Right kidney (tissue), 1 donor: ENCODE measurements around the gene CHRM4.
"Not testable (repeated sequence)": the region's sequence is repeated elsewhere in the genome, so short reads cannot be mapped to it uniquely, and the experiment has no call there.

Source experiments
- DNase-seq: peaks from one replicate; pipeline ENCODE4 v3.0.0-alpha.2; 2016

CHRM4 gene

DNA sequence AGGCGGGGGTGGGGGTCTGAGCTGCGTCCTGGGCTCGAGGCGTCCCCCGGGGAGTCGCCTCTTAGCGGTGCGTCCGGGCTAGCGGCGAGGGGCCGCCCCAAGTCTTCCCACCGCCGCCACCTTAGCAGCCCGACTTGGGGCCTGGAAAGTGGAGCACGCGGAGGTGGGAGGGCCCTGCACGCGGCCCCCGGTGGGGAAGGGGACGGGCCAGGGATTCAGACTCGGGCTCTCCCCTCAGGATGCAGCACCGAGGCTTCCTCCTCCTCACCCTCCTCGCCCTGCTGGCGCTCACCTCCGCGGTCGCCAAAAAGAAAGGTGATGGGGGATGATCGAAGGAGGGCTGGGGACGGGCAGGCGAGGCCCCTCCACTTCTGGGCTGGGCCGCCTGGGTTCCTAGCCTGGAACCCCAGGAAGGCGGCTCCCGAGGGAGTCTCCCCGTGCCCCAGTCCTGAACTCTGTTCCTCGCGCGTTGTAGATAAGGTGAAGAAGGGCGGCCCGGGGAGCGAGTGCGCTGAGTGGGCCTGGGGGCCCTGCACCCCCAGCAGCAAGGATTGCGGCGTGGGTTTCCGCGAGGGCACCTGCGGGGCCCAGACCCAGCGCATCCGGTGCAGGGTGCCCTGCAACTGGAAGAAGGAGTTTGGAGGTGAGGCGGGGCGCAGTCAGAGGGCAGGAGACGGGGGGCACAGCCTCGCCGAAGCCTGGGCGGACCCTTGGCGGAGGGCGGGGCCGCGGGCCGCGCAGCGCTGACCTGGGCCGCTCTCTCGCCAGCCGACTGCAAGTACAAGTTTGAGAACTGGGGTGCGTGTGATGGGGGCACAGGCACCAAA is 9.5 kb downstream of the CHRM4 start:
- peak; percentile 76 for DNase-seq

DNA sequence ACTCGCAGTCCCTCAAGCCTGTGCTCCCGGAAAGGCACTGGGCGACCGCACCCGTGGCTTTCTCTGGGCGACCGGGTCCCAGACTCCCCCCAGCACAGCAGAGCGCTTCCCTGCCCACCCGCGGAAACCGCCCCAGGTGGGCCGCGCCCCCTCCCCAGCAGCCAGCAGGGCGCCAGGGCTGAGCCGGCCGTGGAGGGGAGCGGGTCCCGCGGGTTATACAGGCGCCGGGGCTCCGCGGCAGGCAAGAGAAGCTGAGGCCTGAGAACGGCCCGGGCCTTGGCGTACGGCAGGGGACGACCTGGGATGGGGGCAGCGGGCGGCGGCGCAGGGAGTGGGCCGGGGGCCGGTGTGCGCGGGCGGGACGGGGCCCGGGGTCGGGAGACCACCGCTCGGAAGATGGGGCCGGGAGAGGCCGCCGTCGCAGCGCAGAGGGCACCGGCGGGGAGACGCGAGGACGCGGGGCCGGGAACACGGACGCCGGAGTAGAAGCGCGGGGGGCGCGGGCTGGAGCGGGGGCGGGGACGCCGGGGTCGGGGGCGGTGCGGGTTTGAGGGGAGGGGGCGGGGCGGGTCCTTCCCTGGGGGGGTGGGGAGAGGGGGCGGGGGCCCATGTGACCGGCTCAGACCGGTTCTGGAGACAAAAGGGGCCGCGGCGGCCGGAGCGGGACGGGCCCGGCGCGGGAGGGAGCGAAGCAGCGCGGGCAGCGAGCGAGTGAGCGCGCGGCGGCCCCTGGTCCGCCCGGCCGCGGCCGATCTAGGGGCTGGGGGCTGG is 10.3 kb downstream of the CHRM4 start, which contains the start of gene MDK:
TSS of gene MDK (plus strand) at position 622 of the 771 bp plus-strand sequence. CDS start 389 bp downstream, outside the sequence.
- DNase-seq = no peak

- peak; percentile 83 for DNase-seq
Measured at GRCh38 chr11:46380340-46381047, 11.1 kb downstream of the CHRM4 start.

GRCh38 chr11:46379482-46380293 is 11.9 kb downstream of the CHRM4 start:
- peak; percentile 80 for DNase-seq

- DNase-seq = peak; percentile 47
Measured at GRCh38 chr11:46378811-46379481, 12.6 kb downstream of the CHRM4 start.

DNA sequence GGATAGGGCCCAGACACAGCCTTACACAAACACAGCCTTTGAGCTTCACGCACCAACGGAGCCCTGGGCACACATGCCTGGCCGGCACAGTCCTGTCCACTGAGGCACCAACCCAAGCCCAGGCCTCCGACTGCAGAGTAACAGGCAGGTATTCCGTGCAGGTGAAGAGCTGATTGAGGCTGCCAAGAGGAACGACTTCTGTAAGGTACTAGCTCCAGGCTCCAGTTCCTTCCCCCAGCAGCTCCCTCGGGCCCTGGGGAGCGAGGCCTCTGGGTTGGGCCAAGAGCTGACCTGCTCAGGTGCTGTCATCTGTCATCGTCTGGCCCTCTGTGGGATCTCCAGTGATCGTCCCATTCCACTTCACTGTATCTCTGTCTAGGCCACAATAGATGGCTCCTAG is 13.3 kb downstream of the CHRM4 start:
- DNase-seq = no peak

DNA sequence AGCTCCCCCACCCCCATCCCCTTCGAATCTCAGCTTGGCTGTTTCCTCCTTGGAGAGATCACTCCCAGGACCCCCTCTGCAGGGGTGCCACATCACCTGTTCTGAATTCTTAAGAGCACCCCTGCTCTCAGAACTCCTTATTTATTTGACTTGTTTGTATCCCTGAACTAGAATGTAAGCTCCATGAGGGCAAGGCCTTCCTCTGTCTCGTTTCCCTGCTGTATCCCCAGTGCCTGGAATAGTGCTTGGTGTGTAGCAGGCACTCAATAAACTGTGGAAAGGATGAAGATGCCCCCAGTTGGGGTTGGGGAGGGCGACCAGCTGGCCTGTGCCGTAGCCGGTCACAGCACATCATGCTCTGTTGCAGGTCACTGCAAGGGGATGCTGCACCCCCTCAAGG is 13.7 kb downstream of the CHRM4 start:
- DNase-seq = no peak

GRCh38 chr11:46377290-46377689 is 14.3 kb downstream of the CHRM4 start:
- no peak for DNase-seq

GRCh38 chr11:46376258-46377050 is 15.1 kb downstream of the CHRM4 start:
- DNase-seq = no peak

DNA sequence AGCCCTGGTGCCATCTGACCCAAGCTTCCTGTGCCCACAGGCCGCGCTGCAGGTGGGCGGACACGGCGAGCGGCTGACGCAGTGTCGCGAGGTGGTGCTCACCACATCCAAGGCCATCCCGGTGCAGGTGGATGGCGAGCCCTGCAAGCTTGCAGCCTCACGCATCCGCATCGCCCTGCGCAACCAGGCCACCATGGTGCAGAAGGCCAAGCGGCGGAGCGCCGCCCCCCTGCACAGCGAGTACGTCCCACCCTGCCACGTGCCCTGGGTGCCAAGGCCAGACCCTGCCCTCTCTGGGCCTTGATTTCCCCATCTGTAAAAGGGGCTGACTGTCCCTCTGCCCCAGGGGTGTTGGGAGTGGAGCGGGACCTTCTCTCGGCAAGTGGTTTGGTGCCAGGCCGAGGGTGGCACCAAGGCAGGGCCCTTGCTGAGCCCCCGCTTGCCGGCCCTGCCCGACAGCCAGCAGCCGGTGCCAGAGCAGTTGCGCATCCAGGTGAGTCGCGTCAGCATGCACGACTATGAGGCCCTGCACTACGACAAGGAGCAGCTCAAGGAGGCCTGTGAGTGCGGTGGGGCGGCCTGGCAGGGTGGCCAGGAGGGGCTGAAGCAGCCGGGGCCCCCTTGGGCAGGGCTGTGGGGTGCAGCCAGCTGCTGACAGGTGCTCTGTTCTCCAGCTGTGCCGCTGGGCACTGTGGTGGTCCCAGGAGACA is 16.0 kb downstream of the CHRM4 start:
- no peak for DNase-seq

DNA sequence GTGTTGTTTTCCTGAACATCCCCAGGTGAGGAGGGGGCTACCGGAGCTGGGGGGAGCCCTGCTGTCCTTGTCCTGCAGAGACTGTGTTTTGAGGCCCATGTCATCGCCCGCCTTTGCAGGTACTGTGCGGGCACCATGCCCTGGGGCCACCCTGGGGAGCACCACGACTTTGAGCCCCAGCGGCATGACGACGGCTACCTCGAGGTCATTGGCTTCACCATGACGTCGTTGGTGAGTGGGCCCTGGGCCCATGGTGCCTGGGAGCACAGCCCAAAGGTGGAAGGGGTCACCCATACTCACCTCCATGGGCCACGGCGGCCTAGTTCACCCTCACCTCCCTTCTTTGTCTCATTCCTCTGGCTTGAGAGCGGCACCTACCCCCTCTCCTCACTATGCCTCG is 16.8 kb downstream of the CHRM4 start:
- DNase-seq = no peak

GRCh38 chr11:46373787-46374740 is 17.5 kb downstream of the CHRM4 start:
- no peak for DNase-seq

DNA sequence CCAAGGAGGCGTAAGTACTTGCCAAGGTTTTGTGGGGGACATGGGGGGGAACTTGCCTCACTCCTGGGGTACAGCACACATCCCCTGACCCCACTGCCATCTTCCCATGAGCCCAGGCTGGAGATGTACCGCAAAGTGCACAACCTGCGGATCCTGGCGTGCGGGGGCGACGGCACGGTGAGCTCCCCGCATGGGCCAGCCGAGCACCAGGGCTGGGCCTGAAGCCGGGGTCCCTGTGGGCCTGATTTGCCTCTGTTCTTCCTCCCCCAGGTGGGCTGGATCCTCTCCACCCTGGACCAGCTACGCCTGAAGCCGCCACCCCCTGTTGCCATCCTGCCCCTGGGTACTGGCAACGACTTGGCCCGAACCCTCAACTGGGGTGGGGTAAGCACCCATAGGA is 19.1 kb downstream of the CHRM4 start:
- DNase-seq = not testable (repeated sequence)

DNA sequence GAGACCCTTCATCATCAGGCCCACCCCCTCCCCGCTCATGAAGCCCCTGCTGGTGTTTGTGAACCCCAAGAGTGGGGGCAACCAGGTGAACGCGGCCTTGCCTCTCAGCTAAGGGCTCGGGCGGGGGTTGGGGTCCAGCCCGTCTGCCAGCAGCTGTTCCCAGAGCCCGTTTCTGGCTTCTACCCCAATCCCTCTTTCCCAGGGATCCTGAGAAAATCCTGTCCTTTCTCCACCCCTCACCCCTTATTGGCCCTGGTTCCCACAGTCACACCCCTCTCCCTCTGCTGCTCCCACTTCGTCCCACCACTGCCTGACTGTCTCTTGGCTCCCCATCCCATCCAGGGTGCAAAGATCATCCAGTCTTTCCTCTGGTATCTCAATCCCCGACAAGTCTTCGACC is 19.5 kb downstream of the CHRM4 start:
- no peak for DNase-seq

DNA sequence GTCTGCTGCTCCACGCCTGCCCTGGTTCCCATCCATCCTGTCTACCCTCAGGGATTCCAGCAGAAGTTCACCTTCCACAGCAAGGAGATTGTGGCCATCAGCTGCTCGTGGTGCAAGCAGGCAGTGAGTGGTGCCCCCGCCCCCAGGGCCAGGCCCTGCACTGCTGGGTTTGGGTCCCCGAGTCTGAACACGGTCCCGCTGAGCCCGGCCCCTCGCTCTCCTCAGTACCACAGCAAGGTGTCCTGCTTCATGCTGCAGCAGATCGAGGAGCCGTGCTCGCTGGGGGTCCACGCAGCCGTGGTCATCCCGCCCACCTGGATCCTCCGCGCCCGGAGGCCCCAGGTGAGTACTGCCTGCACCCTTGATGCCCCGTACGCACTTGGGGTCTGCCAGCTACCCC is 20.3 kb downstream of the CHRM4 start:
- not testable (repeated sequence) for DNase-seq

DNA sequence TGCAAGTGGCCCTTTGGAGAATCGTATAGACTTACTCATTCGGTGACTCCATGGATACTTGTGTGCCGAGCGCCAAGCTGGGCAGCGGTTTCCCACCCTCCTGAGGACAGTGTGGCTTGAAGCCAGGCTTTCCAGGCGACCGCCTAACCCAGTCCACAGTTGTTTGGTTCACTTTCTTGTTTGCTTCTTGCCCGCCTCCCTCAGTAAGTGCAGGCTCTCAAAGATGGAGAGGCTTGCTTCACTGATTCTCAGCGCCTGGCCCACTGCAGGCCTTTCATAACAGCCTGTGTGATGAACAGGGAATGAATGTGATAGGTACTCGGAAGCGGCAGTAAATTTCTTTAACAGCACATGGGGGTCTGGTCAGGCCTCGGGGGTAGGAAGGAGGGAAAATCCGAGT is 21.3 kb downstream of the CHRM4 start:
- DNase-seq = no peak

- DNase-seq = no peak
Measured at GRCh38 chr11:46369458-46370152, 22.0 kb downstream of the CHRM4 start.

DNA sequence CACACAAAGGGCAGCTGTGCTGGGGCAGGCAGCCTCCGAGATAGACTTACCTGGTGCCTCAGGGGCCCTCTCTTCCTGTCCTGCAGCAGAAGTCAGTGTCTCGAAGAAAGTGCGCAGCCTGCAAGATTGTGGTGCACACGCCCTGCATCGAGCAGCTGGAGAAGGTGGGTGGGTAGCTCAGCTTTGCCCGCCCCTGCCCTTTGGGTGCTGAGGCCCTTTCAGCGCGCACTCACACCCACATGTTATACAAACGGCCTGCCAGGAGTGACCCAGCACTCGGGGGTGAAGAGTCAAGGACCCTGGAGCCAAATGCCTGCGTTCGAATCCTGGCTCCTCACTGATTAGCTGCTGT is 23.7 kb downstream of the CHRM4 start:
- DNase-seq = no peak
